NOMO-1 (cell line): ENCODE results near the gene NOL4L.
"Not testable (repeated sequence)": the region's sequence is repeated elsewhere in the genome, so short reads cannot be mapped to it uniquely, and the experiment has no call there.

ENCODE experiments used
- DNase-seq, 2 experiments: peaks; one replicate each; lab custom pipeline; 2025; ENCODE audit not compliant: unreplicated experiment in 2 of 2; lab: John Stamatoyannopoulos, UW

Gene NOL4L

DNA sequence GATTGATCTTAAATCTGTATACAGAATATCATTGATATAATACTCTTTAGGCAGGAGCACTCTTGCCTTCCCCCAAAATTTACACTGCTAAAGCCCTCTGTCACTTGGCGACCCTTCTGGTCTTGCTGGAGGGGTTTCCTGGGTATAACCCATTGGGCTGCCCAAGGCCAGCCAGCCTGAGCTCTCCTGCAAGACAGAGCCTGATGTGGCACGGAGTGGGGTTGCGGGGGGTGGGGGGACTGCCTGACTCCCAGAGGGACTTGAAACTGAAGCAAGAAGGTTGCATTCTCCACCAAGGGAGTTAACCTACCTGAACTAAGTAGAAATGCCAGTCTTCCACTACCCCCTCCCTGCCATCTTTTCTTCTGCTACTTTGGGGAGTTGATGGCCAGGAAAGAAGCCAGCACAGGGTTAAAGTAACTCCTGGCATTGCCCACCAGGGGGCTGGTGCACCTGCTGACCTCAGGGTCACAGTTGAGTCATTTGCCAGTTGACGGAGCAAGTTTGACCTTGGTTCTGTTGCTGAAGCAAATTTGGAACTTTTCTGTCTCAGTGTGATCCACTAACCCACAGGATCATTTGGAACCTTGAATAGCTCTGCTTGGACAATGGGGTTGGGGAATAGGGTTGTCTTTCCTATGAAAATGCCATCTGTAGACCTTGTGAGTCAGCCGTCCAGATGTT lies 147.6 kb downstream of the NOL4L start:
- no peak for DNase-seq

GRCh38 chr20:32436968-32437367 lies 148.2 kb downstream of the NOL4L start:
- DNase-seq, result no peak

DNA sequence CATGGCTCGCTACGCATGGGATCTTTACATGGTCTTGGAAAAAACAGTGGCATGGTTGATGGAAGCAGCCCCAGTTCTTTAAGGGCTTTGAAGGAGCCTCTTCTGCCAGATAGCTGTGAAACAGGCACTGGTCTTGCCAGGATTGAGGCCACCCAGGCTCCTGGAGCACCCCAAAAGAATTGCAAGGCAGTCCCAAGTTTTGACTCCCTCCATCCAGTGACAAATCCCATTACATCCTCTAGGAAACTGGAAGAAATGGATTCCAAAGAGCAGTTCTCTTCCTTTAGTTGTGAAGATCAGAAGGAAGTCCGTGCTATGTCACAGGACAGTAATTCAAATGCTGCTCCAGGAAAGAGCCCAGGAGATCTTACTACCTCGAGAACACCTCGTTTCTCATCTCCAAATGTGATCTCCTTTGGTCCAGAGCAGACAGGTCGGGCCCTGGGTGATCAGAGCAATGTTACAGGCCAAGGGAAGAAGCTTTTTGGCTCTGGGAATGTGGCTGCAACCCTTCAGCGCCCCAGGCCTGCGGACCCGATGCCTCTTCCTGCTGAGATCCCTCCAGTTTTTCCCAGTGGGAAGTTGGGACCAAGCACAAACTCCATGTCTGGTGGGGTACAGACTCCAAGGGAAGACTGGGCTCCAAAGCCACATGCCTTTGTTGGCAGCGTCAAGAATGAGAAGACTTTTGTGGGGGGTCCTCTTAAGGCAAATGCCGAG lies 148.8 kb downstream of the NOL4L start:
- DNase-seq, result no peak

DNA sequence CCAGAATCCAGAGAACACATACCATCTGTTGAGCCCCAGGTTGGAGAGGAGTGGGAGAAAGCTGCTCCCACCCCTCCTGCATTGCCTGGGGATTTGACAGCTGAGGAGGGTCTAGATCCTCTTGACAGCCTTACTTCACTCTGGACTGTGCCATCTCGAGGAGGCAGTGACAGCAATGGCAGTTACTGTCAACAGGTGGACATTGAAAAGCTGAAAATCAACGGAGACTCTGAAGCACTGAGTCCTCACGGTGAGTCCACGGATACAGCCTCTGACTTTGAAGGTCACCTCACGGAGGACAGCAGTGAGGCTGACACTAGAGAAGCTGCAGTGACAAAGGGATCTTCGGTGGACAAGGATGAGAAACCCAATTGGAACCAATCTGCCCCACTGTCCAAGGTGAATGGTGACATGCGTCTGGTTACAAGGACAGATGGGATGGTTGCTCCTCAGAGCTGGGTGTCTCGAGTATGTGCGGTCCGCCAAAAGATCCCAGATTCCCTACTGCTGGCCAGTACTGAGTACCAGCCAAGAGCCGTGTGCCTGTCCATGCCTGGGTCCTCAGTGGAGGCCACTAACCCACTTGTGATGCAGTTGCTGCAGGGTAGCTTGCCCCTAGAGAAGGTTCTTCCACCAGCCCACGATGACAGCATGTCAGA lies 149.6 kb downstream of the NOL4L start:
- no peak for DNase-seq

GRCh38 chr20:32434434-32434833 lies 150.7 kb downstream of the NOL4L start:
- no peak for DNase-seq

DNA sequence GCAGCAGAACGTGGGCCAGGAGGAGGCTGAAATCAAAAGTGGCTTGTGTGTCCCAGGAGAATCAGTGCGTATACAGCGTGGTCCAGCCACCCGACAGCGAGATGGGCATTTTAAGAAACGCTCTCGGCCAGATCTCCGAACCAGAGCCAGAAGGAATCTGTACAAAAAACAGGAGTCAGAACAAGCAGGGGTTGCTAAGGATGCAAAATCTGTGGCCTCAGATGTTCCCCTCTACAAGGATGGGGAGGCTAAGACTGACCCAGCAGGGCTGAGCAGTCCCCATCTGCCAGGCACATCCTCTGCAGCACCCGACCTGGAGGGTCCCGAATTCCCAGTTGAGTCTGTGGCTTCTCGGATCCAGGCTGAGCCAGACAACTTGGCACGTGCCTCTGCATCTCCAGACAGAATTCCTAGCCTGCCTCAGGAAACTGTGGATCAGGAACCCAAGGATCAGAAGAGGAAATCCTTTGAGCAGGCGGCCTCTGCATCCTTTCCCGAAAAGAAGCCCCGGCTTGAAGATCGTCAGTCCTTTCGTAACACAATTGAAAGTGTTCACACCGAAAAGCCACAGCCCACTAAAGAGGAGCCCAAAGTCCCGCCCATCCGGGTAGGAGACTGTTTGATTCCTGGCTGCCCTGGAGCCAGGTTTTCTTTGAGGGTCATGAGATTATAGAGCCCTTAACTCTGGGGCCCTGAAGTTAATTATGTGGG lies 151.7 kb downstream of the NOL4L start:
- no peak for DNase-seq

GRCh38 chr20:32432277-32432676 lies 152.9 kb downstream of the NOL4L start:
- no peak for DNase-seq

DNA sequence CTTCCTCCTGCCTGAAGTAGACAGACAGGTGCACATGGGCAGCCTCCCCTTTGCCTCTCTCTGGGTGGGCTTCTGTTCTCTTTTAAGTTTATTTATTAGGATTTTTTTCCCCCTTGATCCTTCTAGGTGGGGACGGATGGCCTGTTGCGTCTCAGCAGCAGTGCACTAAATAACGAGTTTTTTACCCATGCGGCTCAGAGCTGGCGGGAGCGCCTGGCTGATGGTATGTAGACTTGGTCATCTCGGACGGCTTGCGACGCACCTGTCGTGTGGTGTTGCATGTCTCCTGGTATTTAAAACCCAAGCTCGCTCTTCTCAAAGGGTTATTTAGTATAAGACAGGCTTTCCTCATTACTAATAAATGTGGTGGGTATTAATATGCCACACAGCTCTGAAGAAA lies 153.7 kb downstream of the NOL4L start:
- DNase-seq, result no peak

- no peak for DNase-seq
Observed at GRCh38 chr20:32429745-32430360, 155.3 kb downstream of the NOL4L start.

DNA sequence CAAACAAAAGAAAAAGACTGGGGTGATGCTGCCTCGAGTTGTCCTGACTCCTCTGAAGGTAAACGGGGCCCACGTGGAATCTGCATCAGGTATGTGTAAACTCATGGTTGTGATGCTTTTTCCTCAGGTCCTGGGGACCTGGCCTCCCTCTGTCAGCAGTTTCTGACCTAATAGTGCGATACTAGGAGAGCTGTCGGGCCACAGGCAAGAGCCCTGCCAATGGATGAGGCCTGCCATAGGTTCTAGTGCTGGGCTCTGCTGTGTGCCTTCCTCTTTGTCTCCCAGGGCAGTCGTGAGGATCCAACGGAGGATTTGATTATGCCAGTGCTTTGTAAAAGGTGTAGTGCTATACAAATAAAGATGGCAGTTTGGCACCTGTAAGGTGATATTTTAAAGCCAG lies 155.8 kb downstream of the NOL4L start:
- no peak for DNase-seq

- no peak for DNase-seq
Observed at GRCh38 chr20:32427996-32428395, 157.1 kb downstream of the NOL4L start.

- DNase-seq, result no peak
Observed at GRCh38 chr20:32421290-32421689, 163.8 kb downstream of the NOL4L start.

DNA sequence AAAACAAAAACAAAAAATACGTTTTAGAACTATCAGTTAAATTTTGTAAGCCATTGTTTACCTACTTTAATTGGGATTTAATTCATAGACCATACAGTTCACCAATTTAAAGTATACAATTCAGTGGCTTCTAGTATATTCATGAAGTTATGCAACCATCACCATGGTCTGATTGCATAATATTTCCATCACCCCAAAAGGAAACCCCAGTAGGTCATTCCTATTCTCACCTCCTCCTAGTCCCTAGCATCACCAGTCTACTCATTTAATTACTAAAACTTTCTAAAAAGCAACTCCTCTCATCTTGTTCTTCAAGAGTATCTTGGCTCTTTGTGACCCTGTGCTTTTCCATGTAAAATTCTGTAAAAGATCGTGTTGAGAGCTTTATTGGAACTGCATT lies 166.8 kb downstream of the NOL4L start:
- no peak for DNase-seq

GRCh38 chr20:32416206-32416605 lies 168.9 kb downstream of the NOL4L start:
- DNase-seq, result no peak

- DNase-seq, result no peak
Observed at GRCh38 chr20:32415494-32415893, 169.6 kb downstream of the NOL4L start.

DNA sequence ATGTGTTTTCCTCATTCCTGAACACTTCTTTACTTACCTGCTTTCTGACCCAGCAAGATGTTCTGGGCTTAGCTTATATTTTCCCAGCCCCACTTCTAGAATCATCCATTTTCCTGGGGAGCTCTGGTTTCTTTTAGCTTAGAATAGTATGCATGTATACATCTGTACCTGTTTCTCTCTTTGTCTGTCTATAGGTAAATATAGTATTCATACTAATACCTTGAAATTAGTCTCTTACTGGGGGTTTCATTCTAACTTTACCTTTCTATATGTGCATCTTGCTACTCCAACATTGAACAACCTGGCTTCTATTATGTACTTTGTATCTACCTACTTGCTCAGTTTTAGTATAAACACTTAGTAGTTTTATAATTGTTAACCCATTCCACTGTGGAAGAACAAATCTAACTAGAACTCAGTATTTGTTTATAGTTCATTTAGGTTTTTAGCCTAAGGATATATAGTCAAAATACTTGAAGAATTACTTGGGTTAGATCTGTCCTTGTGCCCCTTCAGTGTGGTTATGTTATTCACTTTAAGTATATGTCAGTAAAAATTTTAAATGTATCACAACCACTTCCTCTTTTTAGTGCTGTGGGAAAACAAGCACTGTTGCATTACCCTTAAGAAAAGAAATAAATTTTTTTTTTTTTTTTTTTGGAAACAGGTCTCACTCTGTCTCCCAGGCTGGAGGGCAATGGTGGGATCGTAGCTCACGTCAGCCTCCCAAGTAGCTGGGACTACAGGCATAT lies 173.0 kb downstream of the NOL4L start:
- DNase-seq, result peak; percentile 33 to 85

DNA sequence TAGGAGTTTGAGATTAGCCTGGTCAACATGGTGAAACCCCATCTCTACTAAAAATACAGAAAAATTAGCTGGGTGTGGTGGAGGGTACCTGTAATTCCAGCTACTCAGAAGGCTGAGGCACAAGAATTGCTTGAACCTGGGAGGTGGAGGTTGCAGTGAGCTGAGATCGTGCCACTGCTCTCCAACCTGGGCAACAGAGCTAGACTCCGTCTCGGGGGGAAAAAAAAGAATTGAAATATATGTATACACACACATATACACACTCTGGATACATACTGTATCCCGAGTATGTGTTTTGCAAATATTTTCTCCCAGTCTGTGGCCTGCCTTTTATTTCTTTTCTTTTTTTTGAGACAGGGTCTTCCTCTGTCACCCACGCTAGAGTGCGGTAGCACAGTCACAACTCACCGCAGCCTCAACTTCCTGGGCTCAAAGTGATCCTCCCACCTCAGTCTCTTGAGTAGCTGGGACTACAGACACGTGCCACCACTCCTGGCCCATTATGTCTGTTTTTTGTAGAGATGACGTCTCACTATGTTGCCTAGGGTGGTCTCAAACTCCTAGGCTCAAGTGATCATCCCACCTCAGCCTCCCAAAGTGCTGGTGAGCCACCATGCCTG lies 177.9 kb downstream of the NOL4L start:
- not testable (repeated sequence) for DNase-seq

- no peak for DNase-seq
Observed at GRCh38 chr20:32406701-32407100, 178.4 kb downstream of the NOL4L start.

DNA sequence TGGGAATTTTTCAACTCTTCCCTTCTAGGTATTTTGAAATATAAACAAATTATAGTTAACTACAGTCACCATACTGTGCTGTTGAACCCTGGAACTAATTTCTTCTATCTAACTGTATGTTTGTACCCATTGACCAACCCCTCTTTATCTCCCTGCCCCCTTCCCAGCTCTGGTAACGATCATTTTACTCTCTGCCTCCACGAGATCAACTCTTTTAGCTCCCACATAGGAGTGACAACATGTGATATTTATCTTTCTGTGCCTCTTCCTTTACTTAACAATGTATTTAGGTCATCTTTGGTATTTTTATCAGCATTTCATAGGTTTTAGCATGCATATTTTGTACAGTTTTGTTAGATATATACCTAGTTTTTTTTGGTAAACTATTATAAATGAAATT lies 181.1 kb downstream of the NOL4L start:
- no peak for DNase-seq

- DNase-seq, result no peak
Observed at GRCh38 chr20:32400476-32400875, 184.7 kb downstream of the NOL4L start.
